Measurements from ENCODE around the gene DAG1. TPM values are rescaled to one million over a fixed set of nuclear protein-coding genes. Genes with fewer than 3 reads are reported as not detected.

The DAG1 gene
- total RNA-seq, 1 experiment from 2014 or later, result 111 TPM

GRCh38 chr3:49563766-49564165 lies 93.7 kb downstream of the DAG1 start:
- no peaks in the 10 kb centered on the region for H3K79me2 ChIP-seq (ENCODE audit: low read length)
- ChIA-PET CTCF (no interaction called here), POLR2A (ENCODE audit: unreplicated experiment) (no interaction called here)
- ATAC-seq (no peak), DNase-seq (no peak)
- no peaks in the 10 kb centered on the region for H3K9me3 ChIP-seq (ENCODE audit: low read length)
- H3K27ac ChIP-seq (ENCODE audit: low read length), result no peak overlapping the region
- H3K4me3 ChIP-seq (ENCODE audit: low read length), result no peak overlapping the region
- no peaks in the 10 kb centered on the region for H3K36me3 ChIP-seq (ENCODE audit: low read depth, low read length)
- H2AFZ ChIP-seq (ENCODE audit: low read length), result no peak overlapping the region
- no peaks in the 10 kb centered on the region for H3K9me2 ChIP-seq (replicated peaks; ENCODE audit: low read length)
- H3K9ac ChIP-seq (ENCODE audit: low read length), result no peak overlapping the region
- H3K4me2 ChIP-seq (ENCODE audit: low read length), result no peak overlapping the region
- intact Hi-C loops (cut with micrococcal nuclease), result no loop called here
- no peak for TF ChIP-seq EZH2phosphoT487 (IDR thresholded peaks at IDR 0.05; ENCODE audit: borderline replicate concordance, low read length)
- no peak for TF ChIP-seq CTCF (conservative IDR thresholded peaks at IDR 0.05; ENCODE audit: low read depth, low read length)
- no peak for TF ChIP-seq EZH2 (IDR thresholded peaks at IDR 0.05; ENCODE audit: low read length, unreplicated experiment)
- H3K27me3 ChIP-seq (ENCODE audit: low read length), result peaks cover 5% of the 10 kb centered on the region; the same call in 1 of the 2 replicates
- BruUV-seq (replicated peaks), result no TSS peak
- H3F3A ChIP-seq (ENCODE audit: low read length, unreplicated experiment), result no peaks in the 10 kb centered on the region
- H3K4me1 ChIP-seq (ENCODE audit: insufficient read depth, low read length), result no peaks in the 10 kb centered on the region
- no peaks in the 10 kb centered on the region for H4K20me1 ChIP-seq (ENCODE audit: low read length)

- no peaks in the 10 kb centered on the region for H3F3A ChIP-seq (ENCODE audit: low read length, unreplicated experiment)
- H3K27ac ChIP-seq (ENCODE audit: low read length), result no peak overlapping the region
- H2AFZ ChIP-seq (ENCODE audit: low read length), result no peak overlapping the region
- no peak for ATAC-seq
- H3K4me1 ChIP-seq (ENCODE audit: insufficient read depth, low read length), result no peaks in the 10 kb centered on the region
- intact Hi-C loops (cut with micrococcal nuclease), result no loop called here
- no peaks in the 10 kb centered on the region for H3K9me3 ChIP-seq (ENCODE audit: low read length)
- no peak overlapping the region for H3K9ac ChIP-seq (ENCODE audit: low read length)
- ChIA-PET CTCF (no interaction called here), POLR2A (ENCODE audit: unreplicated experiment) (no interaction called here)
- TF ChIP-seq EZH2 (IDR thresholded peaks at IDR 0.05; ENCODE audit: low read length, unreplicated experiment) (no peak), CTCF (conservative IDR thresholded peaks at IDR 0.05; ENCODE audit: low read depth, low read length) (peak; percentile 67), EZH2phosphoT487 (IDR thresholded peaks at IDR 0.05; ENCODE audit: borderline replicate concordance, low read length) (no peak)
- no TSS peak for BruUV-seq (replicated peaks)
- H3K4me3 ChIP-seq (ENCODE audit: low read length), result no peak overlapping the region
- no peaks in the 10 kb centered on the region for H3K36me3 ChIP-seq (ENCODE audit: low read depth, low read length)
- no peak overlapping the region for H3K4me2 ChIP-seq (ENCODE audit: low read length)
- no peaks in the 10 kb centered on the region for H3K27me3 ChIP-seq (ENCODE audit: low read length)
- no peaks in the 10 kb centered on the region for H4K20me1 ChIP-seq (ENCODE audit: low read length)
- H3K9me2 ChIP-seq (replicated peaks; ENCODE audit: low read length), result no peaks in the 10 kb centered on the region
- peak; percentile 27 for DNase-seq
- H3K79me2 ChIP-seq (ENCODE audit: low read length), result no peaks in the 10 kb centered on the region
Measured at GRCh38 chr3:49566312-49566711, 96.2 kb downstream of the DAG1 start.

- Histone ChIP-seq H3K79me2 (ENCODE audit: low read length) (no peaks in the 10 kb centered on the region), H2AFZ (ENCODE audit: low read length) (no peak overlapping the region), H3K4me2 (ENCODE audit: low read length) (no peak overlapping the region), H3F3A (ENCODE audit: low read length, unreplicated experiment) (no peaks in the 10 kb centered on the region), H3K4me3 (ENCODE audit: low read length) (no peak overlapping the region), H3K4me1 (ENCODE audit: insufficient read depth, low read length) (no peaks in the 10 kb centered on the region), H3K27ac (ENCODE audit: low read length) (no peak overlapping the region), H4K20me1 (ENCODE audit: low read length) (no peaks in the 10 kb centered on the region), H3K27me3 (ENCODE audit: low read length) (no peaks in the 10 kb centered on the region), H3K36me3 (ENCODE audit: low read depth, low read length) (no peaks in the 10 kb centered on the region), H3K9me3 (ENCODE audit: low read length) (no peaks in the 10 kb centered on the region), H3K9me2 (replicated peaks; ENCODE audit: low read length) (no peaks in the 10 kb centered on the region), H3K9ac (ENCODE audit: low read length) (no peak overlapping the region)
- DNase-seq (no peak), ATAC-seq (no peak)
- intact Hi-C loops (cut with micrococcal nuclease), result no loop called here
- CTCF ChIA-PET, result no interaction called here
- POLR2A ChIA-PET (ENCODE audit: unreplicated experiment), result no interaction called here
- no TSS peak for BruUV-seq (replicated peaks)
- TF ChIP-seq EZH2 (IDR thresholded peaks at IDR 0.05; ENCODE audit: low read length, unreplicated experiment), result no peak
- TF ChIP-seq CTCF (conservative IDR thresholded peaks at IDR 0.05; ENCODE audit: low read depth, low read length), result no peak
- TF ChIP-seq EZH2phosphoT487 (IDR thresholded peaks at IDR 0.05; ENCODE audit: borderline replicate concordance, low read length), result no peak
Measured at GRCh38 chr3:49567406-49567805, 97.3 kb downstream of the DAG1 start.

All from PC-3 (cell line).